ENCODE measurements around the gene STK39.

The STK39 gene

DNA sequence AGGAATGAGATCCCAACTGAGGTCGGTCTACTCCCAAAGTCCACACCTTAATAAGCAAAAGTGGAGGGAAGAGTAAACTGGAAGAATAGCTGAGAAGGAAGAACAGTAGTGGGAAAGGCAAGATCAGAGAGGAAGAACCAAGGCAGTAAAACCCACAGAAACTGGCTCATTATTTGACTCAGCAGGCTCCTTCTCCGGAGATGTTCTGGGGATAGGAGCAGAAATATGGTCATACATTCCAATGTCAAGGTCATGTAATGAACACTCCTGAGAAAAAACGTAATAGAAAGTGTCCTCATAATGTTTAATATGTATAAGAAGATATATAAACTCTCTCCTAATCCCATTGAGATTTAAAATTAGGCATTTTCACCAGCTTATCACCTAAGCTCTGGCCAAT lies 39.5 kb downstream of the STK39 start:
- DNase-seq = no peak

DNA sequence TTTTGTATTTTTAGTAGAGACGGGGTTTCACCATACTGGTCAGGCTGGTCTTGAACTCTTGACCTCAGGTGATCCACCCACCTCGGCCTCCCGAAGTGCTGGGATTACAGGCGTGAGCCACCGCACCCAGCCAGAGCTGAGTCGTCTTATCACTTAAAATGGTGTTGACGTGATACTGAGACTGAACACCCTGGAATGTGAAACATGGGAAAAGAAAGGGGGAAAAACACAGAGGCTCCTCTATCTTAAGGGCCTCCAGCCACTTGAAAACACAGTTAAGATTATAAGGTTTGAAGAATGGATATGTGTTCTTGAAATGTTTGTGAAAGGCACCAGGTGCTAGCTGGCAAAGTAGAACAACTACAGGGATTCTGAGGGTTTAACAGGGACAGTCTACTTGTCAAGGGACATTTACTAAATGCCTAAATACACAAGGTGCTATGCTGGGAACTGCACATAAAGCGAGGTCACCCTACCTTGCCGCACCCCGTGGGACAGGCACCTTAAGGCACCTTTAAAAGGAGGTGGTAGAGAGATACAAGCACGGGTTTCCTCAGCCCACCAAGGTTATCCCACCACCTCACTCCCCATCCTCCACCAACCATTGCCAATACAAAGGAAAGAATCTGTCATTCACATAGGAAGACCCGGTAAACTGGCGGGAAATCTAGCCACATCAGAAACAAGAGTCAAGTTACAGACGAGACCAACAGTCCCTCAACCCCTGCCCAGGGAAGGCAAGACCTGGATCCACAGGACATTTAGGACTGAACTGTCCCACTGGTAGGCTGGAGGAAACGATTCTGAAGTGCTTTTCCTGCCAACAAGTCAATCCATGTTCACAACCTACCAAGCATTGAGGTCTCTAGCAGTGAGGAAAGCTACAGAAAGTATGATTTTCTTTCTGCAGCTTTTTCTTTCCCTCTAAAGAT lies 43.4 kb downstream of the STK39 start:
- DNase-seq = no peak

DNA sequence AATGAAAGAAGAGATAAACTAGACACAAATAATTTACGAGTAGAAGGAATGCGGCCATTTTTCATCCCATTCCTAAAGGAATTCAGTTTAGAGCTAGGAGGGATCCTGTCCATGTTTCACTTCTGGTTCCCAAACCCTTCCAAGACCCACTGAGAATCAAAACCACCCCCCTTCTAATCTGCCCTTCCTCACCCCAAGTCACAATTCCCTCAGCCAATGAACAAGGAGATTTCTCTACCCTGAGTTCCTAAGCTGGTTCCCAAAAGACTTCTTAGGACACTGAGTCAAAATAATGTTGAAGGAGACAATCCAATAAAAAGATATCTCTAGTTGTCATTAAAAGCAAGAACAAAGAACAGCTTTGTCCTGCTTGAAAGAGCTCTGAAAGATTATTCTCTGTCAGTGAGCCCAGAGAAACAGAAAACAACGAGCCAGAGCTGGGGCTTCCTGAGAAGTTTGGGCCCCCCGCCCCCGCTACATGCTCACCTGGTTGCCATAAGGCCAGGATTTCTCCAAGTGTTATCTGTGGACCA lies 45.7 kb downstream of the STK39 start:
- DNase-seq = no peak

DNA sequence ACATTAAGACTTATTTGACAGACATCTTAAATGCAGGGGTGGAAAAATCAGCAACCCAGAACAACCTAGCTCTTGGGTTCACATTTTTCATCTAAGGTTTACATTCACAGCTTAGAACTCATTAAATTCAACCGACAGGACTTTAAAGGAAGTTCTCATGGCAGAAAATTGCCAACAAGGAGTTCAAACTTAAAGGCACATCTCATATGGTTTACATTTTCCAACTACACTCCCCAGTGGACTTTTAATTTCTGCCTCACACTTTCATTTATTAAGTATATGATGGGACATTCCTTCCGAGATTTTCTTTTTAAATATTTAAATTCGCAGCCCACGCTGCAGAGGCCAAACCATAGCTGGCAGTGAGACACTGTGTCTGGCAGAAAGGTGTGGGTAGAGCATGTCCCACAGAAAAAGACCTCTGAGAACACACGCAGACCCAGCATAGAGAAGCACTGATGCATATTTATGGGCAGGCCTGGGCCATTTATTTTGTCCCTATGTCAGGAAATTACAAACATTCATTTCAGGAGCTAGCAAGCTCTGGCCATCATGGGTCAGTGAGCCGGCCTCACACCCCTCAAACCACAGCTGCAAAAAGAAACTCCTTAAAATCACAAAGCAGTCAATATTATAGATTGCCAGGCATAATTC lies 46.3 kb downstream of the STK39 start:
- no peak for DNase-seq

- DNase-seq = no peak
Observed at GRCh38 chr2:168198476-168199207, 48.8 kb downstream of the STK39 start.

GRCh38 chr2:168196764-168197180 lies 50.6 kb downstream of the STK39 start:
- no peak for DNase-seq

GRCh38 chr2:168194784-168195522 lies 52.4 kb downstream of the STK39 start:
- peak; percentile 80 for DNase-seq

DNA sequence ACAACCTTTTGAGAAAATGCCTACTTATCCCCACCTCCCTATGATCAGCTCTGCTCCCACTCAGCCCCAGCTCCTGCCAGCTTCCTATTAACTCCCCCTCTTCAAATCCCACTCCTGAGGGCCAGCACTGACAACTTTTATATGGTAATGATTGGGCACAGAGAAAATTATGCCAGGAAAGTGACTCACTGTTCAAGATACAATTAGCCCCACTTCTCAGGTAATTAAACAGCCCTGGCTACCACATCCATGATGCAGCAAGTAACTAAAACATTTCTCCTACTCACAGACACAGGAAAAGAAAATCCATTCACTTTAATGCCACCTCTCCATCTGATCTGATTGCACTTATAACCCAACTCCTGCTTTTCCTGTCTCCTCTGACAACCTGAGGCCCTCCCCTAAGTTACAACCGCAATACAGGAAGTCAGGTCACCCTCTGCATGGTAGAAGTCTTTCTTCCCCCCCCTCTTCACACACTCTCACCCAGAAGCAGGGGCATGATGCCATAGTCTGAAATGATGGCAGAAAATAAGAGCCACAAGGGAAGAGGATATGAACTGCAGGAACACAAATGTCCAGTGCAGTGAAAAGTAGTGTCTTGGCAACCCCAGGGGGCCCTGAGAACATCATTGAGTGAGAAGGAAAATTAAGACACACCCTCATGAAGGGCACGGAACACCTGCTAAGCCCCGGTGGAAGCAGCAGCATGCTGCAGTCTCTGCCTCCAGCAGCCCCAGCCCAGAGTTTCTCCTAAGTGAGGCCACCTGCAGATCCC lies 54.4 kb downstream of the STK39 start:
- no peak for DNase-seq

- DNase-seq = no peak
Observed at GRCh38 chr2:168191955-168192785, 55.2 kb downstream of the STK39 start.

DNA sequence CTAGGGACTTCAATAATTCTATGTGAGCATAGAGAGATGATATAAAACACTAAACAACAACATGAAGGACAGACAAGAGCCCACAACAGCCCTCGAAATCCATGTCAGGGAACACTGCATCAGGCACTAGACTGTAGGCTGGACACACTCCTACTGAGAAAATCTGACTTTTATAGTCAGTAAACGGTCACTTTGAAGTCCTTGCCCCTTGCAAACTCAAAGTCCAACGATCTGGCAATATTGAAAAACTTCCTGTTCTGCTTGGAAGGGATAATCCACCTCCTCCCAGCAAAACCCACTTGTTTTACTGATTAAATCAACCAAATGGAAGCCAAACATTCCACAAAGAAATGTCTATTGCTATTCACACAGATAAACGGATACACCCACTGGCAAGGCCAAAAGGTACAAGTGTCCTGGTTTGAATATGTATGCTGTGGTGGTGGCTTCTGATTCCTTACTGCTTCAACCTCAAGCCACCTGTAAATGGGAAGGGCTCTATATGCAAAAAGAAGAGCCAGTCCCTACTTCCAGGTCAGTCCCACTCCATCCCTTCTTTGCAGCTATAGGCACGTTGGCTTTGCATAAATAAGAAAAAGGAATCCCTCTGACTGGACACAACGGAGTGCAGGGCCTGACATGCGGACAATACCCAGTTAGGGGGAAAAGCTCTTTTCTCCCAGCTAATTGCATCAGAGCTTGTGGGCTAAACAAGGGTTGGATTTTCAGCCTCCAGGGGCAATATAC lies 56.6 kb downstream of the STK39 start:
- DNase-seq = no peak

DNA sequence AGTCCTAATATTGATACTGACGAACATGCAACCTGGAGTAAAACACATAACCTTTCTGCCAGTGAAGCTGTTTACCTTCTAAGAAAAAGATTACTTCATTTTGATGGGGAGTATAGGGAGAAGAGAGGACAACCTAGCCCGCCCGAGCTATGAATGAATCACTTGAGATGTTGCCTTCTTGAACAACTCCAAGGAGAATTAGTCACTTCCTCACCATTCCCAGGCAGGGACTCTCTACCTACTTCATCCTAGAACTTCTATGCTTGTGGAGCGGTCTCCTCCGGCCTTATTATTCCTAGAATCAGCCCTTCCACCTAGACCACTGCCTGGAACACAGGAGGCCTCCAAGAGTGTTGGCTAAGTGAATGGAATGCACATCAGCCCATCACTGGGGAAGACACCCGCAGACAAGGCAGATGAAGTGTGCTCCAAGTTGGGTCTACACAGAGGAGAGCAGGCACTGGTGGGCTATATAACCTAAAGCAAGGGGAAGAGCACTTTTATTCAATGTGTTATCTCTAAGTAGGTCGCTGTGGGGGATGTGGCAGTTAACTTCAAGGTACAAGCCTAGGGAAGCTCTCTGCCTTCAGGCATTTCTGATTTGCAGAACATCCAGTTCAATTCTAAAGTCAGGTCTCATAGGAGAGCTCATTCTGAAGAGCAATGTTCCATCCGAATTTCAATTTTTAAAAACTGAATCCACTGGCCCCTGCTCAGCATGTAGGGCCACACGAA lies 57.4 kb downstream of the STK39 start:
- no peak for DNase-seq

DNA sequence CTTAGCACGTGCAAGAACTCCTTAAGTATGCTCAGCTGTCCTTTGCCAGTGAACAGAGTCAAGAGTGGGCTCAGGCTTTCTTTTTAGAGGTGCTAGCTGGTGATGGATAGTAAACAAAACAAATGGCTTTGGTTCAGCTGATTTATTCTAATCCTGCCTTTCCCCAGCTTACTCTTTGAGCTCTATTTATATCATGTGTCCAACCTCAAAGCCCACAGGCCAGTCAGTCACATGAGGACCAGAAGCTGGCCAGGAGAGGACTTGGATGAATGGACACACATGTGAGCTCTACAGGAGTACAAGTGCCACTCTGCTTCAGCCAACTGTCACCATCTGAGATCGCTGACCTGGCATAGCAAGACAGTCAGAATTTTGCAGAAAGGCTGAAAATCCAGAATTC lies 59.4 kb downstream of the STK39 start:
- no peak for DNase-seq

GRCh38 chr2:168186452-168186851 lies 60.9 kb downstream of the STK39 start:
- peak; percentile 37 for DNase-seq

DNA sequence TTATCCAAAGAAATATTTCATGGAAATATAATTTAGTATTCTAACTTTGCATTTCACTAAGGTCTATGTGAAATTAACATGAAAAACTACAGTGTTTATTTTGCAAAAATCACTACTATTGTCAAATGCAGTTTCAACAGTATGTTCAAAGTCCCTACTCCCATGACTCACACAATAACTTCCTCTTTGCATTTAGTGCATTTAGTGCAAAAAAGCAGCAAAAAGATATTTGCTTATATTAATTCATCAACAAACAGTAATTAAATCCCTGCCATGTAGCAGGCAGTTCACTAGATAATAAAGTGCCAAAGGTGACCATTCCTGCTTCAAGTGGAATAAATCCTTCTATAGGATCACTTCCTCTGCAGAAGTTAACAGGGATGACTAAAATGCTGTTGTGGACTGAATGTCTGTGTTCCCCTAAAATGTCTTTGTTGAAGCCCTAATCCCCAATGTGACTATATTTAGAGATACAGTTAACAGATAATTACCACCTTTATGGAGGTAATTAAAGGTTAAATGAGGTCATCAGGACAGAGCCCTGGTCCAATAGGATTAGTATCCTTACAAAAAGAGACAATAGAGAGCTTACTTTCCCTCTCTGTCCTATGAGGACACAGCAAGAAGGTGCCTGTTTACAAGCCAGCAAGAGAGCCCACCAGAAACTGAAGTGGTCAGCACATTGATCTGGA lies 61.7 kb downstream of the STK39 start:
- no peak for DNase-seq

GRCh38 chr2:168184681-168185513 lies 62.5 kb downstream of the STK39 start:
- no peak for DNase-seq

GRCh38 chr2:168183308-168183997 lies 63.9 kb downstream of the STK39 start:
- no peak for DNase-seq
